Measurements from ENCODE around the gene ZNF789.
A peak's percentile ranks its signal among the peaks of the same experiment; 100 is the strongest.

Gene ZNF789

DNA sequence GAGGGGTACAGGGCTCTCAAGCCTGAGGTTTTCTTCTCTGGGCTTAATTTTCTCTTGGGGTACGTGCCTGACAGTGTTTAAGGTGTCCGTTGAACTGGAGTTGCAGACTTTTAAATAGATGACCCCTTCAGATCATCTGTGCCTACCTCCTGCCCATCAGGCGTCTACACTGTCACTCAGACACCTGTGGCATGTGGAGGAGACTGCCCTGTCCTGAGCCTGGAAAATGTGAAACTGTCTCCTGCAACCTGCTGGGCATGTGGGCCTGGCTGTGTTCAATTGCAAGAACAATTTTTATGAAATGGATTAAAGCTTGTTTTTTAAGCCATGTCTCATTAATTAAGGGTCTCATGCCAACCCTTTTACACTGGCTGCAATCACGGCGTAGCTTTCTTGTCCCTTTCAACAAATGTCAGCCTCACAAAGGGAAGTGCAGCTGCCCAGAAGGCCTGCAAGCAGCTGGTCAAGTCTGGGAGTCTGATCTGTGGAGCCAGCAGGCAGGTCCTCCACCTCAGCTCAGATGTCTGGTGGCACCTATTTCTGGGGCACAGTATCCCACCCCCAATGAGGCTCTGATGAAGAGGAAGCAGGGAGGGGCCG, 15.5 kb upstream of the ZNF789 start:
- no peak for DNase-seq (ENCODE audit: low read depth)
- H3K4me3 ChIP-seq (ENCODE audit: low read depth, low read length) = no peak overlapping the region
- TF ChIP-seq, protein P1, sequence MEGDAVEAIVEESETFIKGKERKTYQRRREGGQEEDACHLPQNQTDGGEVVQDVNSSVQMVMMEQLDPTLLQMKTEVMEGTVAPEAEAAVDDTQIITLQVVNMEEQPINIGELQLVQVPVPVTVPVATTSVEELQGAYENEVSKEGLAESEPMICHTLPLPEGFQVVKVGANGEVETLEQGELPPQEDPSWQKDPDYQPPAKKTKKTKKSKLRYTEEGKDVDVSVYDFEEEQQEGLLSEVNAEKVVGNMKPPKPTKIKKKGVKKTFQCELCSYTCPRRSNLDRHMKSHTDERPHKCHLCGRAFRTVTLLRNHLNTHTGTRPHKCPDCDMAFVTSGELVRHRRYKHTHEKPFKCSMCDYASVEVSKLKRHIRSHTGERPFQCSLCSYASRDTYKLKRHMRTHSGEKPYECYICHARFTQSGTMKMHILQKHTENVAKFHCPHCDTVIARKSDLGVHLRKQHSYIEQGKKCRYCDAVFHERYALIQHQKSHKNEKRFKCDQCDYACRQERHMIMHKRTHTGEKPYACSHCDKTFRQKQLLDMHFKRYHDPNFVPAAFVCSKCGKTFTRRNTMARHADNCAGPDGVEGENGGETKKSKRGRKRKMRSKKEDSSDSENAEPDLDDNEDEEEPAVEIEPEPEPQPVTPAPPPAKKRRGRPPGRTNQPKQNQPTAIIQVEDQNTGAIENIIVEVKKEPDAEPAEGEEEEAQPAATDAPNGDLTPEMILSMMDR (IDR thresholded peaks at IDR 0.05; ENCODE audit: low read depth, low read length, missing control alignments) = no peak
- in situ Hi-C loops (cut with HindIII; ENCODE audit: low sequenced_read_pairs) = no loop called here

DNA sequence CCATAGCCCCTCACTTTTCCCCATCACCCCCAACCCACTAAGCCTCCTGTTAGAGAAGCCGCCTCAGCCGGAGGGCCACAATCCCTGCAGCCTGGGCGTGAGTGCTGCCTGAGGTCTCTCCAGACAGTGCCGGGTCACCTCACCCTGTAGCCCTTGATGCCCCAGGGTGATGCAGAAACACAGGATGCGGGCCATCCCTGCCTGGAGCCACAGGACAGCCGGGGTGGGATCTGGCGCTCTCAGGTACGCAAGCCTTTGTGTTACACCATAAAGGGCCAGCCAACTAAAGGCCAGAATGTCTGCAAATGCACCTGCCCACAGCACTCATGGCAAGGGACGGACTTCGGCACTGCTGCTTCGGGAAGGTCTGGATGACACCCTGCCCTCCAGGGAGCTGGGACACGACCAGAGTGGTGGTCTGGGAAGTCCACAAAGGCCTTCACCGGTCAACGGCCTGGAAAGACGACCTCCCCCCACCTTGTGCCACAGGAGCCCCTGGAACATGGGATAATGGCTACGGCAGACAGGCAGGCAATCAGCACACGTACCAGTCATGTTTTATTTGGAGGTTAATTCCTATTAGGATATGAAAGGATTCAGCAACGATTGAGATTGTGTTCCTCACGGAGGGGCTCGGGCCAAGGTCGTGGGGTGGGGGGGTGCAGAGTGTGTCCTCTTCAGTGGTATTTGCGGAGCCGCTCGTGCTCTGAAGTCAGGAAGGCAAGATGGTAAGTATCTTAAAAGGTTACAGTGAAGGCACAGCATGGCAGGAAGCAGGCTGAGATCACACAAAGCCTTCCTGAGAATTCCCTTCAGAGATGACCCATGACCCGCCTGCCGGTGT, 14.8 kb upstream of the ZNF789 start:
- H3K4me3 ChIP-seq (ENCODE audit: low read depth, low read length) = no peak overlapping the region
- in situ Hi-C loops (cut with HindIII; ENCODE audit: low sequenced_read_pairs) = no loop called here
- TF ChIP-seq, protein P1 (IDR thresholded peaks at IDR 0.05; ENCODE audit: low read depth, low read length, missing control alignments) = no peak
- DNase-seq (ENCODE audit: low read depth) = no peak

DNA sequence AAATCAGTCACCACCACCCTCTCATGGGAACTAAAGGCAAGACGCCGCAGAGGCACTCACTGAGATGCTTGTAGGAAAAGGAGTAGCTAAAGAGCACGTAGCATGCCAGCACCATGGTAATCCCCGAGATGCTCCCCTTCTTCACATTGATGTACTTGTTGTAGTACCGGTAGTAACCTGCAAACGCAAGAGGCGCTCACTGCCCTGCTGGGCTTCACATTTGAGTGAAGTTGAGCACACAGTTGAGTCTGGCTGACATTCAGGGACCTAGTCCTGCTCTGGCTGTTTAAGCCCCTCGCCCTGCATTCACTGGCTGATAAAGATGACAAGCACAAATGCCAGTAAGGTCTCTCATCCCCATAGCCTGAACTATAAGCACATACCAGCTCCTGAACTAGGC, 13.6 kb upstream of the ZNF789 start:
- in situ Hi-C loops (cut with HindIII; ENCODE audit: low sequenced_read_pairs) = no loop called here
- TF ChIP-seq, protein P1 (IDR thresholded peaks at IDR 0.05; ENCODE audit: low read depth, low read length, missing control alignments) = peak; percentile 35

DNA sequence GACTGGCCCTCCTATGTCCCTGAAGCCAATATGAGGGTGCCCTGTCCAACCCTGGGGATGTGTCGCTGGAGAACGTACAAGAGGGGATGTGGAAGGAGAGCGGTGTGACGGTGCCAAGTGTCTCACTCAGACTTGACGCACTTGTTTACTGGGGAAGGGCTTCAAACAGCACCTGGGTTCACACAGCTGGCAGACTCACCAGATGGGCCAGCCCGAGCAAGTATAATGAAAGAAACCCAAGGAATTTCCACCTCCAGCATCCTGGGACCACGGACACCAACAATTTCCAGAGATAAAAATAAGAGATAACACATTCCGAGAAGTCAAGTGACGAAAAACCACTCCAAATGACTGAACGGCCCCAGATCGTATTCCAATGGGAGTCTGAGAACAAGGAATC, 12.0 kb upstream of the ZNF789 start:
- no peak for DNase-seq (ENCODE audit: low read depth)
- TF ChIP-seq, protein P1 (IDR thresholded peaks at IDR 0.05; ENCODE audit: low read depth, low read length, missing control alignments) = no peak
- in situ Hi-C loops (cut with HindIII; ENCODE audit: low sequenced_read_pairs) = no loop called here

More for the DNA sequence above, 13.6 kb upstream of the ZNF789 start:
- DNase-seq (ENCODE audit: low read depth) = no peak
- H3K4me3 ChIP-seq (ENCODE audit: low read depth, low read length) = no peak overlapping the region

DNA sequence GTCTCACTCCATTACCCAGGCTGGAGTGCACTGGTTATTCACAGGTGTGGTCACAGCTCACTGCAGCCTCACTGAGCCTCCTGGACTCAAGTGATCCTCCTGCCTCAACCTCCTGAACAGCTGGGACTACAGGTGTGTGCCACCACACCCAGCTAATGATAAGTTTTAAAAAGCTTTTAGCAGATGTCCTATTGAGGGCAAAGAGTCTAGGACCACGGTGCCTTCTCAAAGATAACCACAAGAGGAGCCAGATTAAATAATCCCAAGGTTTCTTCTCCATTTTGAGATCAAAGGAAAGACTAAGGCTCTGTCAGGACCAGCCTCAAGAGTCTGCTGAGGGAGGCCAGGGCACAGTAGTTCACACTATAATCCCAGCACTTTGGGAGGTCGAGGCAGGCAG, 11.5 kb upstream of the ZNF789 start:
- in situ Hi-C loops (cut with HindIII; ENCODE audit: low sequenced_read_pairs) = no loop called here
- no peak for DNase-seq (ENCODE audit: low read depth)
- TF ChIP-seq, protein P1 (IDR thresholded peaks at IDR 0.05; ENCODE audit: low read depth, low read length, missing control alignments) = no peak
- H3K4me3 ChIP-seq (ENCODE audit: low read depth, low read length) = no peak overlapping the region

More for the DNA sequence above, 12.0 kb upstream of the ZNF789 start:
- H3K4me3 ChIP-seq (ENCODE audit: low read depth, low read length) = no peak overlapping the region

DNA sequence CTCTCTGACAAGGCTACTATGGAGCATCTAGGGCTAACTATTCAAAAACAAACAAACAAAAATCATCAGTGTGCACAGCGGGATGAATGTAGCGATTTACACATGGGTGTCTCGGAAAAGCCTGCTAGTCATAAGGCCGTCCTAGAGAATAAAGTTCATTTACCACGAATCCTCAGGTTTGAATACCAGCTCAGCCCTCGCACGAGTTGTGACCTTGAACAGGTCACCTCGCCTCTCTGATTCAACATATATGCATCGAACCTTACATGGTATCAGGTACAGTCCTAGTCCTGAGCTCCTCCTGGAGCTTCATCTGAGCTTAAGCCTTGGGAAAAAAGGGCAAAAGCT, 7.3 kb upstream of the ZNF789 start:
- H3K4me3 ChIP-seq (ENCODE audit: low read depth, low read length) = peak overlapping the region; percentile 85
- DNase-seq (ENCODE audit: low read depth) = no peak
- TF ChIP-seq, protein P1 (IDR thresholded peaks at IDR 0.05; ENCODE audit: low read depth, low read length, missing control alignments) = no peak
- in situ Hi-C loops (cut with HindIII; ENCODE audit: low sequenced_read_pairs) = no loop called here
